Naive B cell (primary cell): ENCODE results near the gene C1orf159. TPM values are rescaled to one million over a fixed set of nuclear protein-coding genes. Genes with fewer than 3 reads are reported as not detected.
"Not testable (repeated sequence)": the region's sequence is repeated elsewhere in the genome, so short reads cannot be mapped to it uniquely, and the experiment has no call there.

Source experiments
- ATAC-seq, 2 donors: fragments of 150-1000 bp; cut with Tn5 transposase; 2 replicates each; pipeline ENCODE4 v1.10.0; 2021; ENCODE audit warnings: low read depth in 2 of 2, mild to moderate bottlenecking in 2 of 2, moderate library complexity in 2 of 2
- DNase-seq: peaks from one replicate; pipeline ENCODE4 v3.0.0; 2022
- H3K27ac Mint-ChIP-seq, 6 donors: one replicate each; pipeline ENCODE4 v1.8.0; 2020 to 2022; ENCODE audit warnings: mild to moderate bottlenecking in 6 of 6, mixed read lengths in 6 of 6, moderate library complexity in 5 of 6, inconsistent platforms in 2 of 6
- H3K27me3 Mint-ChIP-seq, 3 donors: one replicate each; pipeline ENCODE4 v1.8.0; 2021 to 2022; ENCODE audit warnings: mixed read lengths in 3 of 3, mild to moderate bottlenecking in 1 of 3
- H3K36me3 Mint-ChIP-seq, 2 donors: one replicate each; pipeline ENCODE4 v1.8.0; 2020 to 2022; ENCODE audit warnings: mixed read lengths in 2 of 2, inconsistent platforms in 1 of 2, mild to moderate bottlenecking in 1 of 2
- H3K4me1 Mint-ChIP-seq, 3 donors: one replicate each; pipeline ENCODE4 v1.8.0; 2020 to 2022; ENCODE audit warnings: mixed read lengths in 3 of 3, inconsistent platforms in 1 of 3, mild to moderate bottlenecking in 1 of 3, moderate library complexity in 1 of 3
- H3K4me3 Mint-ChIP-seq, 8 donors: one replicate each; pipeline ENCODE4 v1.8.0; 2020 to 2022; ENCODE audit warnings: mild to moderate bottlenecking in 8 of 8, mixed read lengths in 8 of 8, moderate library complexity in 8 of 8, inconsistent platforms in 2 of 8
- H3K9me3 Mint-ChIP-seq, 7 donors: one replicate each; pipeline ENCODE4 v1.8.0; 2020 to 2022; ENCODE audit warnings: mixed read lengths in 7 of 7, mild to moderate bottlenecking in 5 of 7, inconsistent platforms in 2 of 7, moderate library complexity in 1 of 7
- polyA plus RNA-seq, 6 donors: library from polyadenylated mRNA; unstranded; fragments of 300-500 nt; fragmentation: Illumina TruSeq; gene quantifications; one replicate each; pipeline ENCODE4 v1.2.3, GENCODE V29; 2021; ENCODE audit warnings: low read depth in 6 of 6

The C1orf159 gene
- polyA plus RNA-seq, 6 donors from 2014 or later: 2.0 to 6.3 (median 4.3) TPM; not detected in 1

DNA sequence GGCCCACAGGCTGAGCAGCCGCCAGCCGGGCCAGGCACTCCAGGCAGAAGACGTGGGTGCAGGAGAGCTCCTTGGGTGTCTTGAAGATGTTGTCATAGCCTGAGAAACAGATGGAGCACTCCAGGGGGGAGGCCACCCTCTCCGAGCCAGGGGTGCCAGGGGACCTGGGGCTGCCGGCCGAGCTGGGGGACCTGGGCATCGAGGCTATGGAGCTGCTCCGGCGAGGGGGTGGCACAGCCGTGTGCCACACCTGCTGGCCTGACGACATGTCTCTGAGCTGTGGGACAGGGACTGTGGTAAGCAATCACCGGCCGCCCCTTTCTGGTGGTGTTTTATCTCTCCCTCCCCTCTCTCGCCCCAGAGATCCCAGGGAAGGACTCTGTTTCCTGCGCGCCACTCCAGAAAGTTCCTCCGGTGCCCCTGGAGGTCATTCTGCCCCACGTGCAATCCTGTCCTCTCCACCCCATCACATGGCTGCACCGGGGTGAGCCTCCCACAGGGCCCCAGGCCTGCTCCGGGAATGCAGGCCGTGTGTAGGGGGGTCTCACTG, 43.5 kb downstream of the C1orf159 start:
- no peak overlapping the region for H3K27ac Mint-ChIP-seq
- no peak for ATAC-seq
- H3K4me1 Mint-ChIP-seq: peaks cover 12 to 22% (median 20%) of the 10 kb centered on the region in 3 donors
- no peaks in the 10 kb centered on the region for H3K9me3 Mint-ChIP-seq
- DNase-seq: no peak
- peak overlapping the region in 1 of 8 donors; percentile 23 for H3K4me3 Mint-ChIP-seq
- peaks cover 4 to 14% (median 9%) of the 10 kb centered on the region in 3 donors for H3K27me3 Mint-ChIP-seq
- H3K36me3 Mint-ChIP-seq: no peaks in the 10 kb centered on the region

- Mint-ChIP-seq H3K4me3 (peak overlapping the region in 2 of 8 donors; percentile 28 to 68), H3K4me1 (peaks cover 12 to 22% (median 20%) of the 10 kb centered on the region in 3 donors), H3K9me3 (no peaks in the 10 kb centered on the region), H3K36me3 (no peaks in the 10 kb centered on the region), H3K27ac (peak overlapping the region in 2 of 6 donors; percentile 74 to 83), H3K27me3 (peaks cover 4 to 14% (median 9%) of the 10 kb centered on the region in 3 donors)
- ATAC-seq: no peak
- DNase-seq: no peak
These were observed 44.2 kb downstream of the C1orf159 start for GRCh38 chr1:1071486-1072298.

- Mint-ChIP-seq H3K36me3 (no peaks in the 10 kb centered on the region), H3K27ac (peak overlapping the region in 5 of 6 donors; percentile 81 to 96 (median 94)), H3K27me3 (peaks cover 4 to 14% (median 8%) of the 10 kb centered on the region in 3 donors), H3K4me3 (peak overlapping the region; percentile 59 to 87 (median 80)), H3K9me3 (no peaks in the 10 kb centered on the region), H3K4me1 (peaks cover 12 to 22% (median 20%) of the 10 kb centered on the region in 3 donors)
- ATAC-seq (peak; percentile 32 to 52), DNase-seq (peak; percentile 57)
These were observed 45.9 kb downstream of the C1orf159 start for GRCh38 chr1:1069711-1070676.

GRCh38 chr1:1069056-1069710, 46.7 kb downstream of the C1orf159 start:
- peaks cover 0 to 9% (median 0%) of the 10 kb centered on the region in 3 donors for H3K27me3 Mint-ChIP-seq
- ATAC-seq (peak; percentile 39 to 60), DNase-seq (peak; percentile 89)
- H3K9me3 Mint-ChIP-seq: no peaks in the 10 kb centered on the region
- H3K4me3 Mint-ChIP-seq: peak overlapping the region; percentile 51 to 92 (median 81)
- H3K27ac Mint-ChIP-seq: peak overlapping the region in 5 of 6 donors; percentile 44 to 96 (median 85)
- no peaks in the 10 kb centered on the region for H3K36me3 Mint-ChIP-seq
- H3K4me1 Mint-ChIP-seq: peaks cover 12 to 24% (median 20%) of the 10 kb centered on the region in 3 donors

DNA sequence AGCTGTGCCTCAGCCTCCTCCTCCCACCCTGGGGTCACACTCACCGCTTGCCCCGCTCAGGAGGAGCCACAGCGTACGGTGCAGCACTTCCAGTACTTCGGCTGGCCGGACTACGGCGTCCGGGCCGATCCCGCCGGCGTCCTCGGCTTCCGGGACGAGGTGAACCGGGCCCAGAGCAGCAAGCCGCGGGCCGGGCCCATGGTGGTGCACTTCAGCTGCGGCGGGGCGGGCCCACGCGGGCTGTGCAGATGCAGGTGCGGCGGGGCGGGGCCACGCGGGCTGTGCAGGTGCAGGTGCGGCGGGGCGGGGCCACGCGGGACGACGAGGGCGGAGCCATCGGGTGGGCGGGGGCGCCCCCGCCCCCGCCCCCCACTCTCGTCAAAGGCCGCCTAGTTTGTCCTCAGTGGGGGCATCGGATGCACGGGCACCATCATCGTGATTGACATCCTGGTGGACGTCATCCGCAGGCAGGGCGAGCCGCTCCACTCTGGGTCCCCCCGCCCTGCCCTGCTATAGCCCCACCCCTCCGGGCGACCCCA, 47.3 kb downstream of the C1orf159 start:
- peaks cover 0 to 13% (median 0%) of the 10 kb centered on the region in 3 donors for H3K27me3 Mint-ChIP-seq
- H3K36me3 Mint-ChIP-seq: no peaks in the 10 kb centered on the region
- ATAC-seq: peak; percentile 57 to 67
- H3K4me1 Mint-ChIP-seq: peaks cover 12 to 27% (median 20%) of the 10 kb centered on the region in 3 donors
- DNase-seq: peak; percentile 76
- H3K4me3 Mint-ChIP-seq: peak overlapping the region; percentile 51 to 92 (median 81)
- no peaks in the 10 kb centered on the region for H3K9me3 Mint-ChIP-seq
- peak overlapping the region in 4 of 6 donors; percentile 44 to 96 (median 90) for H3K27ac Mint-ChIP-seq

GRCh38 chr1:1067860-1068516, 47.9 kb downstream of the C1orf159 start:
- no peak for ATAC-seq
- Mint-ChIP-seq H3K36me3 (no peaks in the 10 kb centered on the region), H3K27ac (peak overlapping the region in 4 of 6 donors; percentile 44 to 96 (median 81))

DNA sequence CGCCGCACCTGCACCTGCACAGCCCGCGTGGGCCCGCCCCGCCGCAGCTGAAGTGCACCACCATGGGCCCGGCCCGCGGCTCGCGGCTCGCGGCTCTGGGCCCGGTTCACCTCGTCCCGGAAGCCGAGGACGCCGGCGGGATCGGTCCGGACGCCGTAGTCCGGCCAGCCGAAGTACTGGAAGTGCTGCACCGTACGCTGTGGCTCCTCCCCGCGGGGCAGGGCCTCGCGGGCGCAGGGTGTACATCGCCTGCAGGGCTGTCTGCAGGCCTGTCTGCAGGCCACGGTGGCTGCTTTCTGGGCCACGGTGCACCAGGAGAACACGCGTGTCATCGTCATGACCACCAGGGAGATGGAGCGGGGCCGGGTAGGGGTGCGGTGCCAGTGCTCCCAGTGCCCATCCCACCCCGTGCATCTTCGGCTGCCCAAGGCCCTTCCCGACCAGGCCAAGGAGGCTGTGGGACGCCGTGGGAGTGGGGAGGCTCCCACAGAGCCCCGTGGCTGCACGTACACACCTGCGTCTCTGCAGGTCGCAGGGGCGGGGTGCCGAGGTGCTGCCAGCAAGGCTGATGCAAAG, 48.5 kb downstream of the C1orf159 start:
- Mint-ChIP-seq H3K27ac (no peak overlapping the region), H3K4me1 (peaks cover 12 to 23% (median 20%) of the 10 kb centered on the region in 3 donors), H3K4me3 (peak overlapping the region in 1 of 8 donors; percentile 68), H3K27me3 (peaks cover 0 to 16% (median 0%) of the 10 kb centered on the region in 3 donors), H3K36me3 (no peaks in the 10 kb centered on the region), H3K9me3 (no peaks in the 10 kb centered on the region)
- ATAC-seq: no peak
- DNase-seq: no peak

More at GRCh38 chr1:1067860-1068516, 47.9 kb downstream of the C1orf159 start:
- Mint-ChIP-seq H3K4me1 (peaks cover 12 to 27% (median 20%) of the 10 kb centered on the region in 3 donors), H3K27me3 (peaks cover 0 to 16% (median 0%) of the 10 kb centered on the region in 3 donors), H3K4me3 (peak overlapping the region; percentile 51 to 90 (median 74)), H3K9me3 (no peaks in the 10 kb centered on the region)
- DNase-seq: no peak

GRCh38 chr1:1066403-1067283, 49.2 kb downstream of the C1orf159 start:
- no peaks in the 10 kb centered on the region for H3K36me3 Mint-ChIP-seq
- ATAC-seq (no peak), DNase-seq (no peak)
- H3K27ac Mint-ChIP-seq: peak overlapping the region in 3 of 6 donors; percentile 18 to 82 (median 50)
- H3K4me1 Mint-ChIP-seq: peaks cover 12 to 23% (median 20%) of the 10 kb centered on the region in 3 donors
- peak overlapping the region in 4 of 8 donors; percentile 20 to 68 (median 32) for H3K4me3 Mint-ChIP-seq
- H3K9me3 Mint-ChIP-seq: no peaks in the 10 kb centered on the region
- H3K27me3 Mint-ChIP-seq: peaks cover 0 to 21% (median 0%) of the 10 kb centered on the region in 3 donors

GRCh38 chr1:1065940-1066304, 50.0 kb downstream of the C1orf159 start:
- Mint-ChIP-seq H3K4me3 (peak overlapping the region in 3 of 8 donors; percentile 32 to 60 (median 42)), H3K27ac (peak overlapping the region in 1 of 6 donors; percentile 78)

DNA sequence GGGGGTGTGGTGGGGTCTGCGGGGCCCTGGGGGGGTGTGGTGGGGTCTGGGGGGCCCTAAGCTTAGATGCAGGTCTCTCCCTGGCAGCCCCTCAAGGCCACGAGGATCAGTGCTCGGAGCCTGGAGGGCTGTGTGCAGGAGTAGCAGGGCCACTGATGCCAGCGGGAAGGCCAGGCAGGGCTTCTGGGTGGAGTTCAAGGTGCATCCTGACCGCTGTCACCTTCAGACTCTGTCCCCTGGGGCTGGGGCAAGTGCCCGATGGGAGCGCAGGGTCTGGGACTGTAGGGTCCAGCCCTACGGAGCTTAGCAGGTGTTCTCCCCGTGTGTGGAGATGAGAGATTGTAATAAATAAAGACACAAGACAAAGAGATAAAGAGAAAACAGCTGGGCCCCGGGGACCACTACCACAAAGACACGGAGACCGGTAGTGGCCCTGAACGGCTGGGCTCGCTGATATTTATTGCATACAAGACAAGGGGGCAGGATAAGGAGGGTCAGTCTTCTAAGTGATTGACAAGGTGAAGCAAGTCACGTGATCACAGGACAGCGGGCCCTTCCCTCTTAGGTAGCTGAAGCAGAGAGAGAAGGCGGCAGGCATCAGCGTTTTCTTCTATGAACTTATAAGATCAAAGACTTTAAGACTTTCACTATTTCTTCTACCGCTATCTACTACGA, 50.5 kb downstream of the C1orf159 start:
- no peaks in the 10 kb centered on the region for H3K9me3 Mint-ChIP-seq

More at GRCh38 chr1:1065940-1066304, 50.0 kb downstream of the C1orf159 start:
- peaks cover 12 to 23% (median 16%) of the 10 kb centered on the region in 3 donors for H3K4me1 Mint-ChIP-seq
- not testable (repeated sequence) for DNase-seq, H3K9me3 Mint-ChIP-seq, ATAC-seq, H3K36me3 Mint-ChIP-seq
- peaks cover 0 to 28% (median 6%) of the 10 kb centered on the region in 3 donors for H3K27me3 Mint-ChIP-seq

More for the DNA sequence above, 50.5 kb downstream of the C1orf159 start:
- peaks cover 11 to 21% (median 12%) of the 10 kb centered on the region in 3 donors for H3K4me1 Mint-ChIP-seq
- peak overlapping the region in 5 of 6 donors; percentile 34 to 78 (median 42) for H3K27ac Mint-ChIP-seq
- ATAC-seq (no peak), DNase-seq (no peak)
- H3K4me3 Mint-ChIP-seq: peak overlapping the region in 4 of 8 donors; percentile 19 to 60 (median 37)
- peaks cover 3 to 33% (median 12%) of the 10 kb centered on the region in 3 donors for H3K27me3 Mint-ChIP-seq
- H3K36me3 Mint-ChIP-seq: no peaks in the 10 kb centered on the region
